H1 (cell line): Measurements from ENCODE around the gene ECEL1. TPM values are rescaled to one million over a fixed set of nuclear protein-coding genes. Genes with fewer than 3 reads are reported as not detected.
A peak's percentile ranks its signal among the peaks of the same experiment; 100 is the strongest.

Experiments used
- CTCF ChIA-PET: fragments of 300-600 bp; sonication (Branson Sonifier 250); formaldehyde crosslinking; loops from one replicate; lab custom pipeline; 2021; ENCODE audit not compliant: partially characterized antibody; lab: Charles Lee
- POLR2A ChIA-PET: fragments of 300-600 bp; sonication (Branson Sonifier 250); formaldehyde crosslinking; loops from one replicate; lab custom pipeline; 2021; ENCODE audit warnings: inconsistent platforms; ENCODE audit not compliant: partially characterized antibody; lab: Charles Lee
- DNase-seq, 2 experiments: peaks; one replicate each; pipeline versions ENCODE4 v3.0.0 to v3.0.0-alpha.2; 2010 to 2022; ENCODE audit warnings: low spot score in 2 of 2, low read depth in 1 of 2, mixed read lengths in 1 of 2
- FAIRE-seq: peaks from 2 replicates; lab custom pipeline; 2011; peaks lifted over from hg19 to GRCh38; lab: Jason Lieb, UNC
- H2AFZ ChIP-seq: 2 replicates; pipeline ENCODE4 v1.8.1; 2012; ENCODE audit warnings: low read length, inconsistent platforms
- H2AK5ac ChIP-seq: 2 replicates; pipeline ENCODE4 v1.6.1; 2013; ENCODE audit warnings: low read depth, low read length
- H2BK120ac ChIP-seq: replicated peaks from 2 replicates; pipeline ENCODE3; 2013; ENCODE audit warnings: low read depth, low read length, inconsistent platforms
- H2BK12ac ChIP-seq: 2 replicates; pipeline ENCODE4 v1.6.1; 2013; ENCODE audit warnings: low read depth, low read length
- H2BK15ac ChIP-seq: 2 replicates; pipeline ENCODE4 v1.6.1; 2013; ENCODE audit warnings: low read length
- H2BK20ac ChIP-seq: 2 replicates; pipeline ENCODE4 v1.6.1; 2013; ENCODE audit warnings: low read length
- H2BK5ac ChIP-seq: 2 replicates; pipeline ENCODE4 v1.6.1; 2013; ENCODE audit warnings: low read depth, low read length
- H3K14ac ChIP-seq: 2 replicates; pipeline ENCODE4 v1.6.1; 2013; ENCODE audit warnings: inconsistent platforms; ENCODE audit not compliant: insufficient read length
- H3K18ac ChIP-seq: 2 replicates; pipeline ENCODE4 v1.6.1; 2013; ENCODE audit warnings: low read length; ENCODE audit errors: extremely low read depth
- H3K23ac ChIP-seq: 2 replicates; pipeline ENCODE4 v1.6.1; 2013; ENCODE audit warnings: inconsistent platforms; ENCODE audit not compliant: insufficient read length
- H3K23me2 ChIP-seq: 2 replicates; pipeline ENCODE4 v1.6.1; 2013; ENCODE audit warnings: low read depth, low read length
- H3K27ac ChIP-seq: 2 replicates; pipeline ENCODE4 v1.6.1; 2011; ENCODE audit warnings: low read depth, low read length, inconsistent platforms
- H3K27me3 ChIP-seq, 4 experiments: replicated peaks in 1 of 4; 1 replicate in 1 of 4; 2 replicates in 3 of 4; pipeline versions ENCODE4 v1.6.1 to v1.8.1; 2011 to 2013; ENCODE audit warnings: low read length in 3 of 4, mild to moderate bottlenecking in 3 of 4, inconsistent platforms in 2 of 4, mixed read lengths in 2 of 4, moderate library complexity in 1 of 4; ENCODE audit not compliant: control insufficient read depth in 3 of 4, insufficient read depth in 3 of 4; ENCODE audit errors: extremely low read depth in 1 of 4
- H3K36me3 ChIP-seq, 4 experiments: 2 replicates each; pipeline versions ENCODE4 v1.6.1 to v1.8.1; 2011 to 2013; ENCODE audit warnings: mild to moderate bottlenecking in 4 of 4, low read length in 3 of 4, moderate library complexity in 2 of 4, control low read depth in 1 of 4, inconsistent platforms in 1 of 4; ENCODE audit not compliant: insufficient read depth in 4 of 4, control insufficient read depth in 2 of 4
- H3K4ac ChIP-seq: replicated peaks from 2 replicates; pipeline ENCODE3; 2013; ENCODE audit warnings: low read length, low read depth, mixed read lengths, inconsistent platforms; ENCODE audit not compliant: insufficient read length
- H3K4me1 ChIP-seq, 4 experiments: replicated peaks in 1 of 4; 1 replicate in 1 of 4; 2 replicates in 3 of 4; pipeline versions ENCODE4 v1.6.1 to v1.8.1; 2011 to 2013; ENCODE audit warnings: low read length in 3 of 4, inconsistent platforms in 2 of 4, mixed read lengths in 1 of 4; ENCODE audit not compliant: insufficient read depth in 4 of 4, control insufficient read depth in 3 of 4
- H3K4me2 ChIP-seq, 2 experiments: 2 replicates each; pipeline versions ENCODE4 v1.6.1 to v1.8.1; 2011 to 2013; ENCODE audit warnings: low read depth in 2 of 2, low read length in 2 of 2, control low read depth in 1 of 2, inconsistent platforms in 1 of 2, mild to moderate bottlenecking in 1 of 2; ENCODE audit not compliant: insufficient read depth in 1 of 2
- H3K4me3 ChIP-seq, 4 experiments: fragments of 200-600, 300-600 bp in 1 of 4; sonication (generic), shearing (Covaris generic), sonication (Bioruptor Twin) in 1 of 4; 2 replicates each; pipeline versions ENCODE4 v1.5.1 to v1.8.1; 2011 to 2016; ENCODE audit warnings: low read length in 4 of 4, low read depth in 3 of 4, control low read depth in 2 of 4, inconsistent platforms in 2 of 4, mild to moderate bottlenecking in 2 of 4, mixed read lengths in 1 of 4, moderate library complexity in 1 of 4; ENCODE audit not compliant: insufficient read depth in 2 of 4; ENCODE audit errors: extremely low read depth in 1 of 4
- H3K56ac ChIP-seq: replicated peaks from 2 replicates; pipeline ENCODE3; 2013; ENCODE audit warnings: low read depth, mild to moderate bottlenecking, mixed read lengths, low read length, inconsistent platforms; ENCODE audit not compliant: insufficient read length
- H3K79me1 ChIP-seq: 2 replicates; pipeline ENCODE4 v1.6.1; 2013; ENCODE audit warnings: low read depth, low read length, control low read depth
- H3K79me2 ChIP-seq, 2 experiments: 2 replicates each; pipeline versions ENCODE4 v1.6.1 to v1.8.1; 2012 to 2013; ENCODE audit warnings: low read length in 2 of 2, mild to moderate bottlenecking in 2 of 2, inconsistent platforms in 1 of 2; ENCODE audit not compliant: insufficient read depth in 2 of 2, control insufficient read depth in 1 of 2
- H3K9ac ChIP-seq, 4 experiments: replicated peaks in 1 of 4; 1 replicate in 1 of 4; 2 replicates in 3 of 4; pipeline versions ENCODE4 v1.6.1 to v1.8.1; 2011 to 2013; ENCODE audit warnings: low read depth in 3 of 4, low read length in 3 of 4, control low read depth in 2 of 4, mild to moderate bottlenecking in 2 of 4, moderate library complexity in 2 of 4, inconsistent platforms in 1 of 4; ENCODE audit errors: extremely low read depth in 1 of 4
- H3K9me3 ChIP-seq, 2 experiments: 2 replicates each; pipeline versions ENCODE4 v1.6.1 to v1.8.1; 2012 to 2013; ENCODE audit warnings: mild to moderate bottlenecking in 2 of 2, moderate library complexity in 2 of 2, control low read depth in 1 of 2, inconsistent platforms in 1 of 2, low read depth in 1 of 2, low read length in 1 of 2, mixed read lengths in 1 of 2; ENCODE audit not compliant: insufficient read depth in 2 of 2
- H4K20me1 ChIP-seq, 2 experiments: replicated peaks in 1 of 2; 2 replicates each; pipeline versions ENCODE3 to v1.8.1; 2011 to 2013; ENCODE audit warnings: inconsistent platforms in 2 of 2, low read length in 2 of 2, mild to moderate bottlenecking in 1 of 2; ENCODE audit not compliant: insufficient read depth in 2 of 2, control insufficient read depth in 1 of 2
- H4K5ac ChIP-seq: 2 replicates; pipeline ENCODE4 v1.6.1; 2013; ENCODE audit warnings: low read length, low read depth, mixed read lengths, inconsistent platforms; ENCODE audit not compliant: insufficient read length
- H4K8ac ChIP-seq: 2 replicates; pipeline ENCODE4 v1.8.0; 2013; ENCODE audit warnings: mild to moderate bottlenecking, moderate library complexity, low read length, inconsistent platforms; ENCODE audit not compliant: insufficient read depth; ENCODE audit errors: extremely low read depth
- H4K91ac ChIP-seq: replicated peaks from 2 replicates; pipeline ENCODE3; 2013; ENCODE audit warnings: low read length, mixed read lengths, inconsistent platforms; ENCODE audit not compliant: insufficient read length
- CBX8 ChIP-seq: fragments of 300-800, 300-1000 bp; sonication (generic); IDR thresholded peaks from 2 replicates; pipeline ENCODE4 v1.7.1; 2016; ENCODE audit warnings: low read depth, low read length, borderline replicate concordance
- GABPA ChIP-seq: IDR thresholded peaks from 2 replicates; pipeline ENCODE4 v1.6.1; 2011; ENCODE audit warnings: mild to moderate bottlenecking, low read length, moderate library complexity, borderline replicate concordance; ENCODE audit not compliant: insufficient read depth
- POLR2A ChIP-seq, 2 experiments: IDR thresholded peaks; 1 replicate in 1 of 2; 2 replicates in 1 of 2; pipeline ENCODE4 v1.6.1; 2011; ENCODE audit warnings: low read depth in 2 of 2, low read length in 2 of 2, mild to moderate bottlenecking in 2 of 2; ENCODE audit errors: control extremely low read depth in 1 of 2
- POLR2AphosphoS5 ChIP-seq: IDR thresholded peaks from 2 replicates; pipeline ENCODE4 v1.6.1; 2011; ENCODE audit warnings: low read depth, low read length
- SIN3A ChIP-seq, 2 experiments: IDR thresholded peaks in 1 of 2; conservative IDR thresholded peaks in 1 of 2; 2 replicates each; pipeline ENCODE4 v1.6.1; 2011 to 2012; ENCODE audit warnings: low read length in 2 of 2, improper control_type of control experiment in 1 of 2, low read depth in 1 of 2, mild to moderate bottlenecking in 1 of 2
- SRF ChIP-seq: IDR thresholded peaks from 2 replicates; pipeline ENCODE4 v1.6.1; 2011; ENCODE audit warnings: mild to moderate bottlenecking, low read depth, low read length, moderate library complexity
- WGBS, 2 experiments: shearing (Covaris generic) in 1 of 2; methylation state at CpG; one replicate each; pipeline versions ENCODE4 v1.1.6 to v1.1.7; 2013 to 2015; ENCODE audit warnings: low lambda C conversion rate in 2 of 2, mixed read lengths in 2 of 2, inconsistent platforms in 1 of 2, low coverage in 1 of 2, missing lambda C conversion rate in 1 of 2; ENCODE audit not compliant: insufficient replicate concordance in 2 of 2, insufficient coverage in 1 of 2, insufficient read length in 1 of 2; ENCODE audit errors: extremely low coverage in 1 of 2, missing lambda C conversion rate in 1 of 2; 5-methylcytosine and 5-hydroxymethylcytosine counted together
- polyA plus RNA-seq, 7 experiments: library from polyadenylated mRNA; depleted of rRNA in 3 of 7; stranded (reverse) in 5 of 7; unstranded in 2 of 7; fragments of >200 nt in 5 of 7; fragments of 200-250 nt in 2 of 7; gene quantifications; 1 replicate in 5 of 7; 2 replicates in 1 of 7; 4 replicates in 1 of 7; pipeline versions ENCODE4 v1.2.1 to v1.2.3, GENCODE V29; 2011 to 2013; ENCODE audit warnings: missing spikeins in 2 of 7, mixed read lengths in 2 of 7
- total RNA-seq: library from RNA; stranded (reverse); fragmentation: NEBNext Ultra II Directional; extraction: Animal tissue kit (Norgen Biotek cat#: 25700); gene quantifications from 2 replicates; pipeline ENCODE4 v1.2.1, GENCODE V29; 2021
- TF ChIP-seq, protein P1 (sequence below): IDR thresholded peaks from 2 replicates; pipeline ENCODE4 v1.6.1; 2012; ENCODE audit warnings: inconsistent platforms
- TF ChIP-seq, protein P2 (sequence below): IDR thresholded peaks from 2 replicates; pipeline ENCODE4 v1.6.1; 2012; ENCODE audit warnings: low read length, inconsistent platforms

The ECEL1 gene
- total and polyA plus RNA-seq, 2 of the 8 experiments (the other 6 are each of a cell fraction or from before 2014, with no cell fraction given): 7.7 to 20.2 TPM

DNA sequence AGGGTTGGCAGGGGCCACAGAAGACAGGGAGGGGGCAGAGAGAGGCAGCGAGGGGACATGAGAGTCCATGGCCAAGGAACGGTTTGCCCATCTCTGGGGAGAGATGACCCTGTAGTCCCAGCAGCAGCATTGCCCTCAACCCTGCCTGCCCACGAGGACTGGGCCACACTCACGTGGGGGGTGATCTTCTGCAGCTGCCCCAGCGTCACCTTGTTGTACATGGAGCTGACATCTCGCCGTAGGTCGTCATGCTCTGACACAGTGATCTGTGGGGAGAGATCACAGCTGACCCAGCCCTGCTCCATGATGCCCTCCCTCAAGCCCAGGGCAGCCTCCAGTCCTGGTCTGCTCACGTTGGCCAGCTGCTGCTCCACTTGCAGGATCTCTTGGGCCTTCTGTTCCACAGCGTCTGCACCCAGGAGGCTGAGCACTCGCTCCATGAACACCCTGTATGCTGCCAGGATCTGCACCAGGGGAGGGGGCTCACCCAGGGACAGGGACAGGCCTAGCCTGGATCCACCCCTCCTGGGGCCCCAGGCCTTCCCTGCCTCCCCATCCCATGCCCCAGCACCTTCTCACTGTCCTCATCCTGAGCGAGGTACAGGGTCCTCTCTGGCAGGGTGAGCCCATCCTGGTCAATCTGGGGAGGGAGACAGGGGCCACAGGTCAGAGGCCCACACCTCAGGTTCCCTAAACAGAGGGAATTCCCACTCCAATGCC, 2.8 kb downstream of the ECEL1 start:
- peaks cover 4 to 13% of the 10 kb centered on the region in 2 experiments for H4K20me1 ChIP-seq
- ChIA-PET POLR2A (no interaction called here), CTCF (interaction anchor here (0.8 to 4.5 kb wide), 12 partner anchors 8 to 585 kb away, joined by 3 to 17 read pairs (median 3); partner anchors contain the start of gene PRSS56)
- H3K23ac ChIP-seq: no peak overlapping the region
- H3K36me3 ChIP-seq: peaks cover 0 to 11% (median 0%) of the 10 kb centered on the region in 4 experiments; a peak in 1 of 8 replicates
- H3K9ac ChIP-seq: no peak overlapping the region
- H3K27me3 ChIP-seq: peaks cover 35 to 57% (median 48%) of the 10 kb centered on the region in 4 experiments
- H3K27ac ChIP-seq: no peak overlapping the region
- no peak overlapping the region for H3K4ac ChIP-seq
- H4K8ac ChIP-seq: no peak overlapping the region; the same call in 1 of the 2 replicates
- no peaks in the 10 kb centered on the region for H3K79me1 ChIP-seq
- no peak for FAIRE-seq
- H3K23me2 ChIP-seq: peaks cover 12% of the 10 kb centered on the region; the same call in 1 of the 2 replicates
- H4K5ac ChIP-seq: no peak overlapping the region
- no peak overlapping the region for H2BK120ac ChIP-seq
- 0 out of 2 replicates have a peak overlapping the region, but pooled peaks have one; percentile 27 for H2BK20ac ChIP-seq
- no peak for DNase-seq
- H3K4me2 ChIP-seq: peak overlapping the region; percentile 56 to 79; a peak in 2 of 4 replicates
- no peak overlapping the region for H2AFZ ChIP-seq
- H4K91ac ChIP-seq: no peak overlapping the region
- H2BK15ac ChIP-seq: no peak overlapping the region
- H2AK5ac ChIP-seq: no peak overlapping the region
- H2BK5ac ChIP-seq: no peak overlapping the region
- peaks cover 0 to 34% (median 20%) of the 10 kb centered on the region in 4 experiments; a peak in 6 of 7 replicates for H3K4me1 ChIP-seq
- no peak overlapping the region for H3K14ac ChIP-seq
- no peak overlapping the region for H2BK12ac ChIP-seq
- H3K9me3 ChIP-seq: no peaks in the 10 kb centered on the region; a peak in 1 of 4 replicates
- H3K4me3 ChIP-seq: peak overlapping the region in 3 of 4 experiments; percentile 31 to 62 (median 43); a peak in 4 of 8 replicates
- no peaks in the 10 kb centered on the region for H3K79me2 ChIP-seq
- no peak overlapping the region for H3K18ac ChIP-seq
- 86% methylated on average over 12 of the region's 12 CpGs; no CpG with 5 or more reads in 1 of the 2 experiments for WGBS, 2 experiments
- no peak overlapping the region for H3K56ac ChIP-seq
- TF ChIP-seq, protein P1, sequence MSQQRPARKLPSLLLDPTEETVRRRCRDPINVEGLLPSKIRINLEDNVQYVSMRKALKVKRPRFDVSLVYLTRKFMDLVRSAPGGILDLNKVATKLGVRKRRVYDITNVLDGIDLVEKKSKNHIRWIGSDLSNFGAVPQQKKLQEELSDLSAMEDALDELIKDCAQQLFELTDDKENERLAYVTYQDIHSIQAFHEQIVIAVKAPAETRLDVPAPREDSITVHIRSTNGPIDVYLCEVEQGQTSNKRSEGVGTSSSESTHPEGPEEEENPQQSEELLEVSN: no peak
- no peak for TF ChIP-seq SRF
- TF ChIP-seq, protein P2, sequence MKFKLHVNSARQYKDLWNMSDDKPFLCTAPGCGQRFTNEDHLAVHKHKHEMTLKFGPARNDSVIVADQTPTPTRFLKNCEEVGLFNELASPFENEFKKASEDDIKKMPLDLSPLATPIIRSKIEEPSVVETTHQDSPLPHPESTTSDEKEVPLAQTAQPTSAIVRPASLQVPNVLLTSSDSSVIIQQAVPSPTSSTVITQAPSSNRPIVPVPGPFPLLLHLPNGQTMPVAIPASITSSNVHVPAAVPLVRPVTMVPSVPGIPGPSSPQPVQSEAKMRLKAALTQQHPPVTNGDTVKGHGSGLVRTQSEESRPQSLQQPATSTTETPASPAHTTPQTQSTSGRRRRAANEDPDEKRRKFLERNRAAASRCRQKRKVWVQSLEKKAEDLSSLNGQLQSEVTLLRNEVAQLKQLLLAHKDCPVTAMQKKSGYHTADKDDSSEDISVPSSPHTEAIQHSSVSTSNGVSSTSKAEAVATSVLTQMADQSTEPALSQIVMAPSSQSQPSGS: no peak
- no peak for TF ChIP-seq SIN3A (conservative IDR thresholded peaks at IDR 0.05 in 1 of 2, IDR thresholded peaks at IDR 0.05 in 1 of 2; ENCODE audit: low read depth in 1 of 2, low read length in 2 of 2)
- no peak for TF ChIP-seq POLR2A (IDR thresholded peaks at IDR 0.05; ENCODE audit: control extremely low read depth in 1 of 2, low read depth in 2 of 2, low read length in 2 of 2)
- no peak for TF ChIP-seq GABPA
- TF ChIP-seq POLR2AphosphoS5: no peak
- no peak for TF ChIP-seq CBX8
